SU-DHL-6 (cell line): ENCODE results near the gene IST1.

Experiments used
- CTCF ChIP-seq: fragments of 200-600 bp; sonication (generic); IDR thresholded peaks from one replicate; pipeline ENCODE4 v1.5.1; 2017; ENCODE audit warnings: antibody characterized with exemption, mild to moderate bottlenecking, low read length, moderate library complexity; ENCODE audit not compliant: insufficient read depth, poor library complexity, severe bottlenecking
- EZH2phosphoT487 ChIP-seq: fragments of 200-600 bp; sonication (generic), shearing (Covaris generic); conservative IDR thresholded peaks from 2 replicates; pipeline ENCODE4 v1.6.1; 2018; ENCODE audit warnings: mild to moderate bottlenecking, antibody characterized with exemption, low read length, moderate library complexity, mixed read lengths

GRCh38 chr16:71927383-71927782, 32.1 kb downstream of the IST1 start:
- no peak for TF ChIP-seq CTCF
- no peak for TF ChIP-seq EZH2phosphoT487
